Gastroesophageal sphincter (tissue), 3 donors: ENCODE measurements around the gene ZNF253.

ENCODE experiments used
- EP300 ChIP-seq: sonication (generic); formaldehyde crosslinking; IDR thresholded peaks from one replicate; pipeline ENCODE4 v1.6.1; 2017; ENCODE audit warnings: antibody characterized with exemption, mild to moderate bottlenecking
- POLR2AphosphoS5 ChIP-seq: sonication (generic); formaldehyde crosslinking; IDR thresholded peaks from one replicate; pipeline ENCODE4 v1.6.1; 2017; ENCODE audit warnings: antibody characterized with exemption
- TF ChIP-seq, protein P1 (sequence below), 4 experiments: fragments of 200-600 bp in 2 of 4; fragments of 450-650 bp in 2 of 4; sonication (generic) in 1 of 4; IDR thresholded peaks; one replicate each; pipeline ENCODE4 v1.5.1; 2017 to 2019; ENCODE audit warnings: antibody characterized with exemption in 4 of 4, mild to moderate bottlenecking in 2 of 4, moderate library complexity in 2 of 4

DNA sequence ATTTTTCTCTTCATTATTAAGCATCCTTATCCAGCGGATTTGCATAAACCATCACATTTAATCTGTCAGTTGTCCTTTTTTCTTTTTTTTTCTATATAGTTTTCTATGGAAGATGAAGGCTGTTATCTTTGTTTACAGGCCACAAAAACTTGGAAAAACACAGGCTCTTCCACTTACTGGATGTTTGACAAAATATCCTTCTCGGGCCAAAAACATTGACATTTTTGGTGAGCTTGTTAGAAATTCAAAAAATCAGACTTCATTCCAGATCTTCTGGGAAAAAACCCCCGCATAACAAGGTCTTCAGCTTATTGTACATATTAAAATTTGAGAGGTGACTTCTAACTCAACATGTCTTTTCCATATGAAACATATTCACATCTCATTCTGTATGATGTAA lies 48.9 kb downstream of the ZNF253 start:
- TF ChIP-seq, protein P1, sequence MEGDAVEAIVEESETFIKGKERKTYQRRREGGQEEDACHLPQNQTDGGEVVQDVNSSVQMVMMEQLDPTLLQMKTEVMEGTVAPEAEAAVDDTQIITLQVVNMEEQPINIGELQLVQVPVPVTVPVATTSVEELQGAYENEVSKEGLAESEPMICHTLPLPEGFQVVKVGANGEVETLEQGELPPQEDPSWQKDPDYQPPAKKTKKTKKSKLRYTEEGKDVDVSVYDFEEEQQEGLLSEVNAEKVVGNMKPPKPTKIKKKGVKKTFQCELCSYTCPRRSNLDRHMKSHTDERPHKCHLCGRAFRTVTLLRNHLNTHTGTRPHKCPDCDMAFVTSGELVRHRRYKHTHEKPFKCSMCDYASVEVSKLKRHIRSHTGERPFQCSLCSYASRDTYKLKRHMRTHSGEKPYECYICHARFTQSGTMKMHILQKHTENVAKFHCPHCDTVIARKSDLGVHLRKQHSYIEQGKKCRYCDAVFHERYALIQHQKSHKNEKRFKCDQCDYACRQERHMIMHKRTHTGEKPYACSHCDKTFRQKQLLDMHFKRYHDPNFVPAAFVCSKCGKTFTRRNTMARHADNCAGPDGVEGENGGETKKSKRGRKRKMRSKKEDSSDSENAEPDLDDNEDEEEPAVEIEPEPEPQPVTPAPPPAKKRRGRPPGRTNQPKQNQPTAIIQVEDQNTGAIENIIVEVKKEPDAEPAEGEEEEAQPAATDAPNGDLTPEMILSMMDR (IDR thresholded peaks at IDR 0.05): no peak
- TF ChIP-seq POLR2AphosphoS5 (no peak), EP300 (no peak)
